Measurements from ENCODE around the gene TMEM204.

Gene TMEM204

DNA sequence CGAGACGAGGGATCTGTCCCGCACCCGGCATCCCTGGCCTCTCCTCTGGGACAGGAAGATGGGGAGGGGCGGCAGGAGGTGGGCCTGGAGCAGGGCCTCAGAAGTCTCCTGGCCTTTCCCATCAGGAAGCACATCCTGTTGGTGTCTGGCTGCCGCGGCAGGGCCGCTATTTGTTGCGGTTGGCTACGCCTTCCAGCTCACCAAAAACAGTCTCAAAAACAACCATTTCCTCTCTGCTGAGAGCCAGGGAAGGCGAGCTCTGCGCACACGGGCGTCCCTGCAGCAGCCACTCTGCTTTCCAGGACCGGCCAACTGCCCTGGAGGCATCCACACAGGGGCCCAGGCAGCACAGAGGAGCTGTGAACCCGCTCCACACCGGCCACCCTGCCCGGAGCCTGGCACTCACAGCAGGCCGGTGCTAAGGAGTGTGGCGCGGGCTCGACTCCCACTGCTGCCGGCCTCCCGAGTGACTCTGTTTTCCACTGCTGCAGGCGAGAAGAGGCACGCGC lies at the start of gene TMEM204:
Gene TMEM204, plus strand, starts transcription at position 224 of the 509 bp plus-strand sequence. CDS start 610 bp downstream, outside the sequence.
- DNase-seq, result no peak

DNA sequence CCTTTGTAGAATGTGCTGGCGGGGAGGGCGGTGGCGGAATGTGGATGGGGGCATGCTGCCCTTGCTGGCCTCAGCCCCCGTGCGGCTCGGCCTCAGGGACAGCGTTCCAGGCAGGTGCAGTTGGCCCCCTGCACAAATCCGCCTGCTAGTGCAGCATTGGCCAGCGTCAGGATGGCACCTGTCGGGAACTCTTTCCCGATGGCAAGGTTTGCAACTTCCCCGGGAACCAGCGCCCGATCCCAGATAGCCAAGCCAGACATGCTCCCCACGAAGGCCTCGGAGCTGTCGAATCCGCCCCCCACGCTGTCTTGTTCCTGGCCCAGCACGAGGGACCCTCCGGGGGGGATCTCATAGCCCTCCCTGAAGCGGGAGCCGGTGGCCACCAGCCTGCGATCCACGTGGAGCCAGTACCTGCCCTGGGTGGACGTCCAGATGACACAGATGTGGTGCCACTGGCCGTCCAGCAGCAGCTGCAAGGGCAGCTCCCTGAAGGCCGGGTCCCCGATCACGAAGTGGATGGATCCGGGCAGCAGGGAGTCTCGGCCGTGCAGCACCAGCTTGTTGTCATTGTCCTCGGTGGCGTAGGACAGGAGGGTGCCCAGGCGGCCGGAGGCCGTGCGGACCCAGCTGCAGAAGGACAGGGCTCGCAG lies 47.5 kb upstream of the TMEM204 start:
- DNase-seq, result no peak

GRCh38 chr16:1486551-1487390 lies 46.7 kb upstream of the TMEM204 start:
- DNase-seq, result no peak

DNA sequence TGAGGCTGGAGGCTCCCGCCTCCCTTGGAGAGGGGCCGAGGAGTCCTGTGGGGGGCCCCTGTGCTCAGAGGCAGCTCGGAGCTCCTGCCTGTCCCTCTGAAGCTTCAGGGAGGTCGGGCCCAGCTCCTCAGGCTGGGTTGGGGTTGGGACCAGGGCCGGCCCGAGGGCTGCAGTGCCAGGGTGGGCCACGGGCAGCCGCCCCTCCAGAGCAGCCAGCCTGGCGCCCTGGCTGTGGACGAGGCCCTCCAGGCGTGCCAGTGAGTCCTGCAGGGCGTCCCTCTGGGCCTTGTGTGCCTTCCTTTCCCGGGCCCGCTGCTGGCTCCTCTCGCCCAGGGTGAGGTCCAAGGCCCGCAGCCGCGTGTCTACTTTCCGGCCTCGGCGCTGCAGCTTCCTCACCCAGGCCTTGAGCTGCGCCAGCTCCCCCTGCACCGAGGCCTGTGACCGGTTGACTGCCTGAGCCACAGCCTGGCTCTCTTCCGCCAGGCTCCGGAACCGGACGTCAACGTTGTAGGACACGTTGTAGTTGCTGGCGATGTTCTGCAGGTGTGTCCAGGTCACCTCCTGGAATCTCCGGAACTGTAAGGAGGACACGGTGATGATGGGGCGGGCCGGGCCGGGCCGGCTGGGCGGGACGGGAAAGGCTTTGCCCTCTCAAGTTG lies 45.9 kb upstream of the TMEM204 start:
- DNase-seq, result no peak

- no peak for DNase-seq
Measured at GRCh38 chr16:1488054-1488601, 45.3 kb upstream of the TMEM204 start.

GRCh38 chr16:1488619-1489018 lies 44.8 kb upstream of the TMEM204 start, which contains the start of gene PTX4:
PTX4 (minus strand) TSS chr16:1488944; CDS start chr16:1488909, 35 bp downstream.
- DNase-seq, result no peak

GRCh38 chr16:1489077-1489476 lies 44.4 kb upstream of the TMEM204 start:
- DNase-seq, result no peak

GRCh38 chr16:1491327-1491726 lies 42.1 kb upstream of the TMEM204 start:
- no peak for DNase-seq

DNA sequence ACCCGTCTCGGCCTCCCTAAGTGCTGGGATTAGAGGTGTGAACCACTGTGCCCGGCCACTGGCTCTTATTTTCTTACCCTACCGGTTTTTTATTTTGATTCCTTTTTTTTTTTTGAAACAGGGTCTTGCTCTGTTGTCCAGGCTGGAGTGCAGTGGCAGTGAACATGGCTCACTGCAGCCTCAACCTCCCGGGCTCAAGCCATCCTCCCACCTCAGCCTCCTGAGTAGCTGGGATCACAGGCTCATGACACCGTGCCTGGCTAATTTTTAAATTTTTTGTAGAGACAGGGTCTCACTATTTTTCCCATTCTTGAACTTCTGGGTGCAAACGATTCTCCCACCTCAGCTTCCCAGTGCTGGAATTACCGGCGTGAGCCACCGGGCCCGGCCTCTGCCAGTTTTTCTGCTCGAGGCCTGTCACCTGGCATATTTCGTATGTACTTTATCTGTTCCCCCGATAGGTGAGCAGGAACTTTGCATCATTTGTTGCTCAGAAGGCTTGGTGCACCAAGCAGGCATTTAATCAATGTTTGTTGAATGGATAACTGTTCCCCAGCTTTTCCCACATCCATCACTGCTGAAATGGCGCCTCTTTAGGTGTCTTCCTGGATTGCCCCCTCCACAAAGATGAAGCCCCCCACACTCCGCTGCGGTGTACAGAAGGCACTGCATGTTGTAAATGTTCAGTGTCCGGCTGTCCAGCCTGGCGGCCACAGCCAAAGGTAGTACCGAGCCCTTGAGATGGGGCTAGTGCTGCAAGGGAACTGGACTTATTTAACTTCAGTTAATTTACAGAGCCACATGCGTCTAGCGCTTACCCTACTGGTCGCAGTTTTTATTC lies 41.2 kb upstream of the TMEM204 start:
- no peak for DNase-seq

- DNase-seq, result peak in 1 of 2 experiments; percentile 50
Measured at GRCh38 chr16:1492923-1493745, 40.3 kb upstream of the TMEM204 start, which contains the start of gene TELO2. TELO2 (plus strand) TSS chr16:1493360; CDS start chr16:1494282, 922 bp downstream.

DNA sequence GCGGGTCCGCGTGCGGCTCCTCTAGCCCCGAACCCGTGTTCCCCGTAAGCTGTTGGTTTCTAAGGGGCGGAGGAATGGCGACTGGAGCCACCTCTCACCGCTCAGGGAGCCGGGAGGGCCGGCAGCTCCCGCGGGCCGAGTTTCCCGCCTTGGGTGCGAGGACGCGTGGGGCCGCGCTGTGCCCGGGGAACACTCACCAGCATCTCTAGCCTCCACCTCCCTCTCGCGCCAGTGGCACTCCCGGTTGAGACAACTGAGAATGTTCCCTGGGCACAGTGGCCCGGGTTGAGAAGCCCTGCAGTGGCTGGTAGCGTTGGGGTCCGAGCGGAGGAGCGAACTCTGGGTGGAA lies 39.7 kb upstream of the TMEM204 start:
- no peak for DNase-seq

GRCh38 chr16:1494129-1494640 lies 39.3 kb upstream of the TMEM204 start:
- DNase-seq, result peak in 1 of 2 experiments; percentile 10

- no peak for DNase-seq
Measured at GRCh38 chr16:1494711-1495110, 38.8 kb upstream of the TMEM204 start.

GRCh38 chr16:1495211-1495888 lies 38.1 kb upstream of the TMEM204 start:
- DNase-seq, result no peak

DNA sequence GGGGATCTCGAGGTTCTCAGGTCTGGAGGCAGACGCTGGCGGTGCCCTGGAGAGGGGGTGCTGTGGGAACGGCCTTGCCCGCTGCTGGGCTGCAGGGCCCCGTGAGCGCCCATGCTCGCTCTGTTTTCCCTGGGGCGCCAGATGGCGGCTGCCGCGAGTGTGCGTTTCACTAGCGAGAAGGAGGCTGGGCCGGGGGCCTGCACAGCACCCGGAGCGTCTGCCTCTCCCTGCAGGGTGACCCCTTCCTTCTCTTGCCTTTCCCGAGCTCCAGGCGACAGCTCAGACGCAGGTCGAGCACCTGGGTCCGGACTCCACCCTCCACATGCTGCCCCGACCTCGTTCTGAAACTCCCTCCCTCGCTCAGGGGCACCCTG lies 37.6 kb upstream of the TMEM204 start:
- no peak for DNase-seq

DNA sequence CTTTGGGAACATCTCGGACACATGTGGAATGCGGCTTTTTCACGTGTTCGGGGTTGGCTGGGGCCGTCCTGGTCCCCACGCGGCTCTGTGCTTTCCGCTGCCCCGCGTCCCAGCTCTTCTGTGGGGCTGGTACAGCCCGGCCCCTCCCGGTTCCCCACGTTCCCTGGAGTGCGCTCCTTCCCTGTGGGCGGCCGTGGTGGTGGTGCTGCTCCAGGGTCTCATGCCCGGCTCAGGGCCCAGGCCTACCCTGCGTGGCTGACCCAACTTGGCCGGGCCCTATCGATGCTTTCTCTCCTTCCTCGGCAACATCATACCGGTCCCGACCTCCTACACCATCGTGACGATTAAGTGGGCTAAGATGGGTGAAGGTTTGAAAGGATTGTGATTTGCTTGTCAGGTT lies 37.0 kb upstream of the TMEM204 start:
- DNase-seq, result no peak

DNA sequence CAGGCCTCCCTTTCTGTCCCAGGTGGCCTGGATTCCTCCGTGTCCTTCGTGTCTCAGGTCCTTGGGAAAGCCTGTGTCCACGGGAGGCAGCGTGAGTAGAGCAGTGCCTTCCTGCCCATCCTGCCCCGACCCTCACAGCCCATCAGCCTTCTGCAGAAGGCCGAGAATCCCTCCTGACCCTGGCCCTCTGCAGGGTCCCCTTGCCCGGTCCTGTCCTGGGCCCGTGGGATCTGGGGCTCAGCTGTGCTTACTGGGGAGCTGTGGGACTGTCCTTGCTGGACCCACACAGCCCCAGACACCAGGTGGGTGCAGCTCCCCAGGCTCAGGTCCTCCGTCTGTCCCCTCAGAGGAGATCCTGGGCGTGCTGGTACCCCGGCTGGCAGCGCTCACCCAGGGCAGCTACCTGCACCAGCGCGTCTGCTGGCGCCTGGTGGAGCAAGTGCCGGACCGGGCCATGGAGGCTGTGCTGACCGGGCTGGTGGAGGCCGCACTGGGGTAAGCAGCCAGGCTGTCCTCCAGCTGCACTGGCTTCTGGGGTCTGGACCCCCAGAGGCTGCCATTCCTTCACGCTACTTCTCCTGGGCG lies 36.4 kb upstream of the TMEM204 start:
- DNase-seq, result no peak

- no peak for DNase-seq
Measured at GRCh38 chr16:1498899-1499676, 34.4 kb upstream of the TMEM204 start.

All from SW 1271 (cell line).